ENCODE results near the gene ARMS2.

ARMS2 gene

DNA sequence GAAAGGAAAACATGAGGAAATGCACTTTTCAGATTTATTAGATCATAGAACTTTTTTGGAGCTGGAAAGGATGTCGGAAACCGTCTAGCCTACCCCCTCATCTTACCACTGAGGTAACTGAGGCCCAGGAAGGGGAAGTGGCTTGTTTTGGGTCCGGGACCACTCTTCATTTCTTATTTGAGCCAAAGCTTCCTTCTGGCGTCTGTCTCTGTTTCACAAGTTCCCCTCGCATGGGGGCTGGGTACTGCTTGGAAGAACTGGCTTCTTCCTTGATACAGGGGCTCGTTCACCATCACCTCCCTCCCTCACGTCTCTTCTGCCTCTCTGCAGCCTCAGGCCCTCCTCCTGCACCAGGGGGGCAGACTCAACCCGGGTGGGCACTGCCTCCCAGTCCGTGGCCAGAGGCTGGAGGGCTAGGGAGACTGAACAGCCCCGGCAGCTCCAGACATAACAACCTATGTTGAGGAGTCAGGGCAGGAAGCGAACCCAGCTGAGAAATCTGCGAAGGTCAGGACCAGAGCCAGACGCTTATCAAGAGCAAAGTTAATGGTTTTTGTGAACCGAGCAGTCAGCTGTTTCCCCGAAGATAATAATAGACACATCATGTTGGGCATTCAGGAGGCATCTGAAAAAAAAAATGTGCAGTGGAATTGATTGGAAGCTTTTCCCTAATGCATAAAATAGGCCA lies 19.8 kb downstream of the ARMS2 start:
- no peak for DNase-seq

GRCh38 chr10:122475100-122475499 lies 20.6 kb downstream of the ARMS2 start:
- no peak for DNase-seq

DNA sequence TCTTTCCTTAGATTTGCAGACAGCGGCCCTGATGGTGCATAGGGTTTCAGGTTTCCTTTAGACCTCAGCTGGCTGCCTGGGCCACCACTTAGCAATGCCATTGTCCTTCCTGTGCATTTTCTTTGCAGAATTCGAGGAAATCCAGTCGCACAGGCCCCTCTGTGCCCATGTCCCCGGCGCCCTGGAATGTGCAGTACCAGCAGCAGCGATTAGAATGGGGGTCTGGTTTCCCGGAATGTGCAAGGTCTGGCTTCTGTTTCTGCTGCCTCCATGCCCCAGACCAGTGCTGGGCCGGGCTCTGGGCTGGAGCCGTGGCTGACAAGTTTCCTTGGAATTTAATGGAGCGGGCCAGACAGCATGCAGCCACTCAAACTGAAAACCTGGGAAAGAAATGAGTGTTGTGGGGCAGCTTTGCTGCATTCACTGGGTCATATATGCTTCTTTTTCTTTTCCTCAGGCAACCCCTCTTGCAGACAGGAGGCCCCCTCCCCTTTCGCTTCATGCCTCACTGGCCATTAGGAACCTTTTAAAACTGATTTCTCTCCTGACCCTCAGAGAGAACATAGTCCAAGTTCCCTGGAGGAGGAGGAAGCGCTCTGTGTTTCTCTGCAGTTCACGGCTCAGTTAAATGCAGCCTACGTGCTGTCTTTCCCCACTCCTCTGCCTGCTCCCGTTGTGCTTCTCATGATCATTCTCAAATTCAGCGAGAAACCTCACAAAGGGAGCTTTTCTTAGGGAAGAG lies 21.3 kb downstream of the ARMS2 start:
- DNase-seq: no peak

DNA sequence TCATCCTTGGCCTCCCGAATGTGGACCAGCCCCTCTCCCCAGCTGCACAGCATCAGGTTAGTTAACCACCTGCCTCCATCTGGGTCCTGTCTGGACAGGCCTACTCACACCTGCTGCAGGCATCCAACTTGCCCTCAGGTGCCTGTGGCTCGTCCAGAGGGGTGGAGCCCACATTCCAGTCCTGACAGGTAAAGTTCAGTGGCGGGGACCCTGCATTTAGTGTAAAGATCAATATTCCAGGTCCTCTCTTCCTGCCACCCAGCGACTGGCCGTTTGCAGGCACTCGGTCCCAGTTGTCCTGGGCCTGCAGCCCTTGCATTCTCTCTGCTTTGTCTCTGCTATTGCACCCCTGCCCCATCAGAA lies 21.9 kb downstream of the ARMS2 start:
- no peak for DNase-seq

- no peak for DNase-seq
Measured at GRCh38 chr10:122477436-122477835, 23.0 kb downstream of the ARMS2 start.

- DNase-seq: no peak
Measured at GRCh38 chr10:122478971-122479370, 24.5 kb downstream of the ARMS2 start.

- DNase-seq: no peak
Measured at GRCh38 chr10:122480146-122480833, 25.8 kb downstream of the ARMS2 start.

- DNase-seq: no peak
Measured at GRCh38 chr10:122481296-122482056, 27.0 kb downstream of the ARMS2 start.

GRCh38 chr10:122484276-122485060 lies 30.0 kb downstream of the ARMS2 start:
- DNase-seq: no peak

- DNase-seq: no peak
Measured at GRCh38 chr10:122485670-122486069, 31.2 kb downstream of the ARMS2 start.

DNA sequence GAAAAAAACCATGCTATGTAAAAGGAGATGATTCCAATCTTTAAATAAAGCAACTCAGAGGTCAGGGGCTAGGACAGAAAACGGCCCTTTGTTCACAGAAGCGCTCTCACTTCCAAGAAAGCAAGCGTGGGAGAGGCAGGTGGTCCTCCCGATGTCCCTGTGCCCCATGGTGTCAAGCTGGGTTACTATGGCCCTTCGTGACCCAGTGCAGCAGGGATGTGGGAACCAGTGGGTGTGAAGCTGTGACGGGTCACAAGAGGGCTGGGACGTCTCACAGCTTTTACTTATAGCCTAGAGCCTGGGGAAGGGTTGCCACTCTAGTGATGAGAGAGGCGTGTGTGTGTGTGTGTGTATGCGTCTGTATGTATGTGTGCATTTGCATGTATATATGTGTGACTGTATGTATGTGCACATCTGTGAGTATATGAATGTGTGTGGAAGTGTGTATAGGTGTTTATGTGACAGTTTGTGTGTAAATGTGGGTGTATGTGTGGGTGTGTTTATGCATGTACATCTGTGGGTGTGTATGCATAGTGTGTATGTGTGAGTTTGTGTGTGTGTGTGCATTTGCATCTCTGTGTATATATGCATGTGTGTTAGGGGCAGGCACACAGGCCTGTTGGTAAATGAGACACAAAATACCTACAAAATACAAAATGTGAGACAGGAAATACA lies 32.1 kb downstream of the ARMS2 start:
- DNase-seq: no peak

DNA sequence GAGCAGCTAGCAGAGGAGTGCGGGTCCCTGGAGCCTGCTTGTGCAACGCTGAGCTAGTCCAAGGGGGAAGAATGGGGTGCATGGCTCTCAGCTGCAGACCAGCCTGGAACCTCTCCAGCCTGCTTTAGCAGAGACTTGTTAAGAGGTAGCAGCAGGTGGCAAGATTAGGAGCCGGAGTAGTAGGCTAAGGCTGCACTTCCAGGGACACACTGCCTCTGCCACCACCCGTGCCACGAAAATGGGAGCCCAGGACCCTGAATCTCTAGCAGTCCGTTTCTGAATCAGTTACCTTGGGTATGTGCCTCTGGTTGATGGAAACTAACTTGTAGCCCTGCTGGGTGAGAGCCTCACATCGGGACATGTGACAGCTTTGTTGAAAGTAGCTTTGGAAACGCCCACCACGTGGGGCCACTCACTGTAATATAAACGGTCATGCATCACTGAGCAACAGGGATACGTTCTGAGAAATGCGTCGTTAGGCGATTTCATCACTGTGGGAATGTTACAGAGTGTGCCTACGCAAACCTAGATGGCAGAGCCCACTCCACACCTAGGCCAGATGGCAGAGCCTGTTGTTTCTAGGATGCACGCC lies 32.8 kb downstream of the ARMS2 start:
- DNase-seq: no peak

GRCh38 chr10:122490268-122490667 lies 35.8 kb downstream of the ARMS2 start:
- no peak for DNase-seq

GRCh38 chr10:122490786-122491680 lies 36.6 kb downstream of the ARMS2 start:
- DNase-seq: peak in 1 of 2 donors; percentile 24

DNA sequence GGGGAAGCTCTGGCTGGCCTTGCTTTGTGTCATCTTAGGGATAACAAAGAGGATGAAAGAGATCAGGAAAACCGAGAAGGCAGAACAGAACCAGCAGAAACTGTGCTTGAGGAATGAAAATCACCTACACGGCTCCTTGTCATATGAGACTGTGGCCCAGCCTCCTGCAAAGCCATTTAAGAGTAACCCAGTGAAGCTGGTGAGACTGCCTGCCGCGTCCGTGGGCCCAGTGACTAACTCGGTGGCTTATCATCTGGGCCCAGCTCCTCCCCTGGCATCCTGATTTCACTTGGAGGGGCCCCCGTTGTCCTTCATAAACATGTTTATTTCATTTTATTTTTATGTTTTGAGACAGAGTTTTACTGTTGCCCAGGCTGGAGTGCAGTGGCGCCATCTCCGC lies 37.6 kb downstream of the ARMS2 start:
- DNase-seq: no peak

DNA sequence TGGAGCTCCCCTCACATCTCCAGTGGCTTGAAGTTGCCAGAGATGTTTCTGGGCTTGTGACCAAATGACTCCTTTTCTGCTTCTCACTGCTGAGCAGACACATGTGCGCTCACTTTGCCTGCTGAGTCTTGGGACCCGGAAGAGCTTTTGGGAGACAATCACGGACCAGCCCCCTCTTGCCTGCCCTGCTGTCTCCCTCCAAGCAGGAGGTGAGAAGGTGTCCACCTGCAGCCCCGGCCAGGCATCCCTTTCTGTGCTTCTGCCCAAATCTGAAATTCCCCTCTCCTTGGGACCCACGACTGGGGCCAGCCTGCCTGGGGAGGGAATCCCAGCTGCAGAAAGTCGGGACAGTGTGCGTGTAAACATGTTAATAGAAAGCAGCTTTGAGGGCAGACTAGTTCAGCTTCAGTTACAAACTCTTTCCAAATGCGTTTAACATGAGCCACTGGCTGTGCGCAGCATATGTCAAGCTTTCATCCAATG lies 38.6 kb downstream of the ARMS2 start:
- no peak for DNase-seq

GRCh38 chr10:122493761-122494160 lies 39.3 kb downstream of the ARMS2 start:
- DNase-seq: no peak

GRCh38 chr10:122494173-122494820 lies 39.8 kb downstream of the ARMS2 start:
- no peak for DNase-seq

DNA sequence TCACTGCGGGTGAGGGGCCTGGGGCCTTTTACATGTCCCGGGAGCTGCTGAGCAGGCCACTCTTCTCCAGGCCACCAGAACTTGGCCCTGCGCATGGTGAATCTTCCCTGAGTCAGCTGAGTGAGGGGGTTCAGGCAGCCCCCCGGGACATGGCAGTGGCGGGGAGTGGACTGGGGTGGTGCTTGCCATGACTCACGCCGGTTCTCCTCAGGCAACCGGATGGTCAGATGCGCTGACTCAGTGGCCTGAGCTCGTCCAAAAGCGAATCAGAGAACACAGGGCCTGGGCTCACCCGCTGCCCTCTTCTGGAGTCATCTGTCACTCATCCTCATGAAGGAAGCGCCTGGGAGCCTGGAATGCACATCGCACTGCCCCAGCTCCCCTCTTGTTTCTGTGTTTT lies 40.4 kb downstream of the ARMS2 start:
- no peak for DNase-seq
